OCI-LY3 (cell line): Measurements from ENCODE around the gene OSBPL7.

ENCODE experiments used
- EZH2phosphoT487 ChIP-seq: fragments of 200-600 bp; shearing (Covaris generic); IDR thresholded peaks from 2 replicates; pipeline ENCODE4 v1.6.1; 2018; ENCODE audit warnings: antibody characterized with exemption, mixed run types, low read depth
- TF ChIP-seq, protein P1 (sequence below): fragments of 200-600, 300-600 bp; sonication (generic); IDR thresholded peaks from 2 replicates; pipeline ENCODE4 v1.5.1; 2014; ENCODE audit warnings: antibody characterized with exemption, low read length, low read depth

DNA sequence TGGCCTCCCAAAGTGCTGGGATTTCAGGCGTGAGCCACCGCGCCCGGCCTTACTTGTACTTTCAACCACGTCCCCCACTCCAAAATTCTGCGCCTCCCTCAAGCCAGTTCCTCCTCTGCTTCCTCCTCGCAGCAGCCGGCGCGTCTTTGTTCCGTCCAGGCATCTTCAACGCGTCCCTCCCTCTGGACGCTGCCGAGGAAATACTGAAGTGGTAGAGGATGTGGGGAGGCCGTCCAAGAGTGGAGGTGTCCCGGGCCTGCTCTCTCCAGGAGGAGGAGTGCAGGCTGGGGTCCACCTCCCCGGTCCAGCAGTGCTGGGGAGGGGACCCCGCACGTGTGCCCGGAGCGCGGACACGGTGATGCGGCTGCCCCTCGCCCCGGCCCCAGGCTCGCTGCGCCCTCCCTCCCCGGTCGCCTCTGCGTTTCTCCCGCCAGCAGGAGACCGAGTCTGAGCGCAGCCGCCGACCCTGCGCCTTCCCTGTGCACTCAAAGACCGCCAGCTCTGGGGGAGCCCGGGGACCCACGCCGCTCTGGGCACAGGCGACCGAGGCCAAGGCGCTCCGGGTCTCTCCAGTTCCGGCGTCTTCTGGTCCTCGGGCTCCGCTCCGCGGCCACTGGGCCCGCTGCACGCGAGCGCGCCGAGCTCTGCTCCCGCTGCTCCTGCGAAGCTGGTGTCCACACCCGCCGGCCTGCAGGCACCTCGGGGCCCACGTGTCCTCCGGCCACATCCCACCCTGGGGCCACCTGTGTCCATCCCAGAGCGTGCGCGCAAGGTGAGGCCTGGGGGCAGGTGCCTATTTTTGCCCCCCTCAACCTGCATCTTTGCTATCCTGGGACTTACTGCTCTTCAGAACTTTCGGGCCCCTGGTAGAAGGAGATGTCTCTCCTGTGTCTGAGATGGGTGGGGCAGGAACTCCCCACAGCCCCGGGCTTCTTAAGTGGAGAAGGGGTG lies 31.7 kb downstream of the OSBPL7 start:
- TF ChIP-seq, protein P1, sequence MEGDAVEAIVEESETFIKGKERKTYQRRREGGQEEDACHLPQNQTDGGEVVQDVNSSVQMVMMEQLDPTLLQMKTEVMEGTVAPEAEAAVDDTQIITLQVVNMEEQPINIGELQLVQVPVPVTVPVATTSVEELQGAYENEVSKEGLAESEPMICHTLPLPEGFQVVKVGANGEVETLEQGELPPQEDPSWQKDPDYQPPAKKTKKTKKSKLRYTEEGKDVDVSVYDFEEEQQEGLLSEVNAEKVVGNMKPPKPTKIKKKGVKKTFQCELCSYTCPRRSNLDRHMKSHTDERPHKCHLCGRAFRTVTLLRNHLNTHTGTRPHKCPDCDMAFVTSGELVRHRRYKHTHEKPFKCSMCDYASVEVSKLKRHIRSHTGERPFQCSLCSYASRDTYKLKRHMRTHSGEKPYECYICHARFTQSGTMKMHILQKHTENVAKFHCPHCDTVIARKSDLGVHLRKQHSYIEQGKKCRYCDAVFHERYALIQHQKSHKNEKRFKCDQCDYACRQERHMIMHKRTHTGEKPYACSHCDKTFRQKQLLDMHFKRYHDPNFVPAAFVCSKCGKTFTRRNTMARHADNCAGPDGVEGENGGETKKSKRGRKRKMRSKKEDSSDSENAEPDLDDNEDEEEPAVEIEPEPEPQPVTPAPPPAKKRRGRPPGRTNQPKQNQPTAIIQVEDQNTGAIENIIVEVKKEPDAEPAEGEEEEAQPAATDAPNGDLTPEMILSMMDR: no peak
- no peak for TF ChIP-seq EZH2phosphoT487
